Spinal cord (tissue), 10 donors: ENCODE data around the gene PSMD11. TPM values are rescaled to one million over a fixed set of nuclear protein-coding genes. Genes with fewer than 3 reads are reported as not detected.

Experiments
- DNase-seq, 6 donors: peaks; one replicate each; pipeline versions ENCODE4 v3.0.0 to v3.0.0-alpha.2; 2013 to 2015; ENCODE audit warnings: low spot score in 6 of 6, low read depth in 4 of 6
- H3K27ac ChIP-seq: one replicate; pipeline ENCODE4 v1.5.1; 2013; ENCODE audit warnings: low read depth, low read length, control low read depth
- H3K27me3 ChIP-seq: one replicate; pipeline ENCODE4 v1.6.1; 2013; ENCODE audit warnings: low read length; ENCODE audit not compliant: control insufficient read depth, insufficient read depth
- H3K36me3 ChIP-seq: one replicate; pipeline ENCODE4 v1.6.1; 2013; ENCODE audit warnings: low read length; ENCODE audit not compliant: control insufficient read depth, insufficient read depth
- H3K4me1 ChIP-seq: one replicate; pipeline ENCODE4 v1.6.1; 2013; ENCODE audit warnings: low read length; ENCODE audit not compliant: control insufficient read depth, insufficient read depth
- H3K4me3 ChIP-seq: one replicate; pipeline ENCODE4 v1.5.1; 2013; ENCODE audit warnings: low read depth, low read length, control low read depth
- H3K9me3 ChIP-seq: one replicate; pipeline ENCODE4 v1.6.1; 2013; ENCODE audit warnings: low read length; ENCODE audit not compliant: control insufficient read depth, insufficient read depth
- WGBS: methylation state at CpG from one replicate; pipeline ENCODE4 v1.1.5; 2013; ENCODE audit warnings: missing lambda C conversion rate; ENCODE audit not compliant: insufficient coverage; 5-methylcytosine and 5-hydroxymethylcytosine counted together
- polyA plus RNA-seq, 2 donors: library from polyadenylated mRNA; unstranded; fragments of 120-200 nt; gene quantifications; one replicate each; pipeline ENCODE4 v1.2.1, GENCODE V29; 2013; ENCODE audit not compliant: insufficient read length in 2 of 2
- total RNA-seq, 2 donors: library from RNA; depleted of rRNA in 1 of 2; stranded (reverse); fragments of 120-200 nt in 1 of 2; fragments of >200 nt in 1 of 2; gene quantifications; one replicate each; pipeline versions ENCODE4 v1.2.3 to v1.2.4, GENCODE V29; 2013 to 2014
- donor health status: healthy.

PSMD11 gene
- total and polyA plus RNA-seq, 4 donors = 56.1 to 104 (median 95.6) TPM

GRCh38 chr17:32460054-32460453, 15.7 kb downstream of the PSMD11 start:
- H3K27ac ChIP-seq = no peak overlapping the region
- no peaks in the 10 kb centered on the region for H3K4me1 ChIP-seq
- H3K36me3 ChIP-seq = peaks cover 51% of the 10 kb centered on the region
- no peaks in the 10 kb centered on the region for H3K27me3 ChIP-seq
- H3K9me3 ChIP-seq = no peaks in the 10 kb centered on the region
- DNase-seq = no peak
- 100% methylated on average over 2 of the region's 4 CpGs for WGBS
- no peak overlapping the region for H3K4me3 ChIP-seq

- Histone ChIP-seq H3K27ac (no peak overlapping the region), H3K4me3 (no peak overlapping the region), H3K9me3 (no peaks in the 10 kb centered on the region), H3K27me3 (no peaks in the 10 kb centered on the region), H3K4me1 (no peaks in the 10 kb centered on the region), H3K36me3 (peaks cover 51% of the 10 kb centered on the region)
- DNase-seq = no peak
- WGBS = 69% methylated on average over 2 of the region's 4 CpGs
Observed at GRCh38 chr17:32461498-32461852, 17.2 kb downstream of the PSMD11 start.

- no CpG with 5 or more reads among the region's 1 CpG for WGBS
- H3K27ac ChIP-seq = no peak overlapping the region
- no peaks in the 10 kb centered on the region for H3K27me3 ChIP-seq
- H3K4me1 ChIP-seq = no peaks in the 10 kb centered on the region
- H3K36me3 ChIP-seq = peaks cover 48% of the 10 kb centered on the region
- no peak overlapping the region for H3K4me3 ChIP-seq
- no peaks in the 10 kb centered on the region for H3K9me3 ChIP-seq
- peak in 2 of 6 donors; percentile 69 to 86 for DNase-seq
Observed at GRCh38 chr17:32461853-32462617, 17.7 kb downstream of the PSMD11 start.

GRCh38 chr17:32463304-32463703, 19.0 kb downstream of the PSMD11 start:
- Histone ChIP-seq H3K36me3 (peaks cover 50% of the 10 kb centered on the region), H3K4me3 (no peak overlapping the region), H3K9me3 (no peaks in the 10 kb centered on the region), H3K4me1 (no peaks in the 10 kb centered on the region), H3K27me3 (no peaks in the 10 kb centered on the region), H3K27ac (no peak overlapping the region)
- no peak for DNase-seq
- no CpG with 5 or more reads among the region's 3 CpGs for WGBS

GRCh38 chr17:32464374-32464773, 20.1 kb downstream of the PSMD11 start:
- Histone ChIP-seq H3K27me3 (no peaks in the 10 kb centered on the region), H3K27ac (no peak overlapping the region), H3K4me3 (no peak overlapping the region), H3K36me3 (peaks cover 47% of the 10 kb centered on the region), H3K9me3 (no peaks in the 10 kb centered on the region), H3K4me1 (no peaks in the 10 kb centered on the region)
- no peak for DNase-seq
- WGBS = no CpG with 5 or more reads among the region's 1 CpG

GRCh38 chr17:32467949-32468348, 23.6 kb downstream of the PSMD11 start:
- no peaks in the 10 kb centered on the region for H3K4me1 ChIP-seq
- DNase-seq = no peak
- no peak overlapping the region for H3K27ac ChIP-seq
- peaks cover 52% of the 10 kb centered on the region for H3K36me3 ChIP-seq
- no peak overlapping the region for H3K4me3 ChIP-seq
- no CpG with 5 or more reads among the region's 7 CpGs for WGBS
- no peaks in the 10 kb centered on the region for H3K9me3 ChIP-seq
- H3K27me3 ChIP-seq = no peaks in the 10 kb centered on the region

- H3K4me3 ChIP-seq = no peak overlapping the region
- DNase-seq = no peak
- H3K4me1 ChIP-seq = no peaks in the 10 kb centered on the region
- H3K27me3 ChIP-seq = no peaks in the 10 kb centered on the region
- H3K27ac ChIP-seq = no peak overlapping the region
- peaks cover 70% of the 10 kb centered on the region for H3K36me3 ChIP-seq
- 100% methylated on average over 2 of the region's 6 CpGs for WGBS
- no peaks in the 10 kb centered on the region for H3K9me3 ChIP-seq
Observed at GRCh38 chr17:32470405-32471167, 26.3 kb downstream of the PSMD11 start.

GRCh38 chr17:32471652-32472051, 27.3 kb downstream of the PSMD11 start:
- no peak overlapping the region for H3K27ac ChIP-seq
- no peaks in the 10 kb centered on the region for H3K27me3 ChIP-seq
- no peaks in the 10 kb centered on the region for H3K4me1 ChIP-seq
- WGBS = 94% methylated on average over 3 of the region's 4 CpGs
- H3K9me3 ChIP-seq = no peaks in the 10 kb centered on the region
- peaks cover 75% of the 10 kb centered on the region for H3K36me3 ChIP-seq
- no peak for DNase-seq
- no peak overlapping the region for H3K4me3 ChIP-seq

GRCh38 chr17:32475258-32475657, 30.9 kb downstream of the PSMD11 start:
- H3K4me3 ChIP-seq = no peak overlapping the region
- no peaks in the 10 kb centered on the region for H3K27me3 ChIP-seq
- WGBS = 80% methylated on average over 1 of the region's 3 CpGs
- peaks cover 83% of the 10 kb centered on the region for H3K36me3 ChIP-seq
- no peaks in the 10 kb centered on the region for H3K4me1 ChIP-seq
- DNase-seq = no peak
- no peak overlapping the region for H3K27ac ChIP-seq
- H3K9me3 ChIP-seq = no peaks in the 10 kb centered on the region

GRCh38 chr17:32477220-32477619, 32.9 kb downstream of the PSMD11 start:
- Histone ChIP-seq H3K9me3 (no peaks in the 10 kb centered on the region), H3K4me3 (no peak overlapping the region), H3K27me3 (no peaks in the 10 kb centered on the region), H3K36me3 (peaks cover 81% of the 10 kb centered on the region), H3K27ac (no peak overlapping the region), H3K4me1 (no peaks in the 10 kb centered on the region)
- WGBS = 94% methylated on average over 7 of the region's 8 CpGs
- DNase-seq = no peak
